HG03045 (cell line): ENCODE results near the gene NTM.

ENCODE experiments used
- ATAC-seq: cut with Tn5 transposase; IDR thresholded peaks from one replicate; pipeline ENCODE4 v1.9.1; 2021; ENCODE audit warnings: mild to moderate bottlenecking, moderate library complexity; ENCODE audit not compliant: unreplicated experiment

Gene NTM

GRCh38 chr11:131807876-131808275 is 437.5 kb downstream of the NTM start:
- ATAC-seq: no peak

GRCh38 chr11:131808470-131808869 is 438.1 kb downstream of the NTM start:
- no peak for ATAC-seq

- no peak for ATAC-seq
Measured at GRCh38 chr11:131809203-131809918, 438.9 kb downstream of the NTM start.

GRCh38 chr11:131810541-131810940 is 440.1 kb downstream of the NTM start:
- ATAC-seq: no peak

GRCh38 chr11:131811383-131811782 is 441.0 kb downstream of the NTM start:
- no peak for ATAC-seq

- ATAC-seq: no peak
Measured at GRCh38 chr11:131814108-131814507, 443.7 kb downstream of the NTM start.

GRCh38 chr11:131815590-131815989 is 445.2 kb downstream of the NTM start:
- ATAC-seq: no peak

GRCh38 chr11:131816051-131816450 is 445.6 kb downstream of the NTM start:
- ATAC-seq: no peak

- ATAC-seq: no peak
Measured at GRCh38 chr11:131817687-131818188, 447.3 kb downstream of the NTM start.

GRCh38 chr11:131819865-131820264 is 449.4 kb downstream of the NTM start:
- no peak for ATAC-seq

GRCh38 chr11:131822506-131822905 is 452.1 kb downstream of the NTM start:
- no peak for ATAC-seq

- ATAC-seq: no peak
Measured at GRCh38 chr11:131823772-131824171, 453.4 kb downstream of the NTM start.

- no peak for ATAC-seq
Measured at GRCh38 chr11:131824771-131825170, 454.4 kb downstream of the NTM start.

GRCh38 chr11:131827430-131827829 is 457.0 kb downstream of the NTM start:
- no peak for ATAC-seq

- no peak for ATAC-seq
Measured at GRCh38 chr11:131829725-131830124, 459.3 kb downstream of the NTM start.

- ATAC-seq: no peak
Measured at GRCh38 chr11:131832079-131832478, 461.7 kb downstream of the NTM start.

GRCh38 chr11:131833366-131833765 is 463.0 kb downstream of the NTM start:
- ATAC-seq: no peak

GRCh38 chr11:131837562-131837961 is 467.1 kb downstream of the NTM start:
- ATAC-seq: no peak

GRCh38 chr11:131838016-131838415 is 467.6 kb downstream of the NTM start:
- no peak for ATAC-seq

GRCh38 chr11:131839326-131839725 is 468.9 kb downstream of the NTM start:
- no peak for ATAC-seq

GRCh38 chr11:131840545-131840944 is 470.1 kb downstream of the NTM start:
- no peak for ATAC-seq

- no peak for ATAC-seq
Measured at GRCh38 chr11:131841028-131841427, 470.6 kb downstream of the NTM start.
